GM12892 (cell line): Measurements from ENCODE around the gene TMEM131.

Experiments
- POLR2A ChIP-seq: IDR thresholded peaks from 2 replicates; pipeline ENCODE4 v1.6.1; 2011; ENCODE audit warnings: low read depth, low read length, control low read depth
- POLR2AphosphoS5 ChIP-seq: IDR thresholded peaks from 2 replicates; pipeline ENCODE4 v1.6.1; 2011; ENCODE audit warnings: low read depth, low read length, control low read depth
- TAF1 ChIP-seq: IDR thresholded peaks from 2 replicates; pipeline ENCODE4 v1.6.1; 2011; ENCODE audit warnings: low read depth, mild to moderate bottlenecking, control low read depth, low read length, borderline replicate concordance

GRCh38 chr2:97757062-97757461 lies 238.7 kb downstream of the TMEM131 start:
- TF ChIP-seq POLR2AphosphoS5 (no peak), POLR2A (no peak), TAF1 (no peak)
